Breast epithelium (tissue), 3 donors: Measurements from ENCODE around the gene RELA.

Experiments
- POLR2A ChIP-seq: fragments of 450-650 bp; IDR thresholded peaks from one replicate; pipeline ENCODE4 v1.6.1; 2016; ENCODE audit warnings: antibody characterized with exemption, mild to moderate bottlenecking, moderate library complexity
- TF ChIP-seq, protein P1 (sequence below), 3 donors: fragments of 450-650 bp; IDR thresholded peaks; one replicate each; pipeline ENCODE4 v1.5.1; 2016 to 2017; ENCODE audit warnings: antibody characterized with exemption in 3 of 3, mild to moderate bottlenecking in 3 of 3, moderate library complexity in 3 of 3

DNA sequence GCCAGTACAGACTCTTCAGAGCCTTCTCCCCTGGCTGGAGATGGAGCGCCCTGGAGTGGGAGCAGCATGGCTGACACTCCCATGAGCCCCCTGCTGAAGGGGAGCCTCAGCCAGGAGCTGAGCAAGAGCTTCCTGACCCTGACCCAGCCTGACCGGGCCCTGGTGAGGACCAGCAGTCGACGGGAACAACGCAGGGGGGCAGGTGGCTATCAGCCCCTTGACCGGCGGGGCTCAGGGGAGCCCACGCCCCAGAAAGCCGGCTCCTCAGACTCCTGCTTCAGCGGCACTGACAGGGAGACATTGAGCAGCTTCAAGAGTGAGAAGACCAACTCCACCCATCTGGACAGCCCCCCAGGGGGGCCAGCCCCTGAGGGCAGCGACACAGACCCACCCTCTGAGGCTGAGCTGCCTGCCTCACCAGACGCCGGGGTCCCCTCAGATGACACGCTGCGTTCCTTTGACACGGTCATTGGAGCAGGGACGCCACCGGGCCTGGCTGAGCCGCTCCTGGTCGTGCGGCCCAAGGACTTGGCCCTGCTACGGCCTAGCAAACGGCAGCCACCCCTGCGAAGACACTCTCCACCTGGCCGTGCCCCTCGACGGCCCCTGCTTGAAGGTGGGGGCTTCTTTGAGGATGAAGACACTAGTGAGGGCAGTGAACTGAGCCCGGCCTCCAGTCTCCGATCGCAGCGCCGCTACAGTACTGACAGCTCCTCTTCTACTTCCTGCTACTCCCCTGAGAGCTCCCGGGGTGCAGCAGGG lies 44.5 kb downstream of the RELA start:
- no peak for TF ChIP-seq POLR2A
- TF ChIP-seq, protein P1, sequence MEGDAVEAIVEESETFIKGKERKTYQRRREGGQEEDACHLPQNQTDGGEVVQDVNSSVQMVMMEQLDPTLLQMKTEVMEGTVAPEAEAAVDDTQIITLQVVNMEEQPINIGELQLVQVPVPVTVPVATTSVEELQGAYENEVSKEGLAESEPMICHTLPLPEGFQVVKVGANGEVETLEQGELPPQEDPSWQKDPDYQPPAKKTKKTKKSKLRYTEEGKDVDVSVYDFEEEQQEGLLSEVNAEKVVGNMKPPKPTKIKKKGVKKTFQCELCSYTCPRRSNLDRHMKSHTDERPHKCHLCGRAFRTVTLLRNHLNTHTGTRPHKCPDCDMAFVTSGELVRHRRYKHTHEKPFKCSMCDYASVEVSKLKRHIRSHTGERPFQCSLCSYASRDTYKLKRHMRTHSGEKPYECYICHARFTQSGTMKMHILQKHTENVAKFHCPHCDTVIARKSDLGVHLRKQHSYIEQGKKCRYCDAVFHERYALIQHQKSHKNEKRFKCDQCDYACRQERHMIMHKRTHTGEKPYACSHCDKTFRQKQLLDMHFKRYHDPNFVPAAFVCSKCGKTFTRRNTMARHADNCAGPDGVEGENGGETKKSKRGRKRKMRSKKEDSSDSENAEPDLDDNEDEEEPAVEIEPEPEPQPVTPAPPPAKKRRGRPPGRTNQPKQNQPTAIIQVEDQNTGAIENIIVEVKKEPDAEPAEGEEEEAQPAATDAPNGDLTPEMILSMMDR (IDR thresholded peaks at IDR 0.05) = no peak
